B cell (primary cell): ENCODE results near the gene THBD. TPM values are rescaled to one million over a fixed set of nuclear protein-coding genes. Genes with fewer than 3 reads are reported as not detected.

Experiments used
- ATAC-seq: fragments of 200-7000 bp; cut with Tn5 transposase; one replicate; pipeline ENCODE4 v1.10.0; 2021; ENCODE audit warnings: low read depth, mild to moderate bottlenecking, moderate number of reproducible peaks, moderate library complexity
- CTCF ChIA-PET: fragments of 350-600 bp; sonication (Branson Sonifier 250); formaldehyde crosslinking; loops from one replicate; lab custom pipeline; 2021; ENCODE audit warnings: antibody characterized with exemption, inconsistent platforms; lab: Charles Lee
- POLR2A ChIA-PET: fragments of 350-600 bp; sonication (Branson Sonifier 250); formaldehyde crosslinking; loops from one replicate; lab custom pipeline; 2021; ENCODE audit warnings: antibody characterized with exemption; lab: Charles Lee
- DNase-seq: peaks from one replicate; pipeline ENCODE4 v3.0.0; 2013
- H2AFZ ChIP-seq: 2 replicates; pipeline ENCODE4 v1.6.1; 2012; ENCODE audit warnings: mild to moderate bottlenecking, low read depth, low read length; ENCODE audit not compliant: insufficient read depth, poor library complexity, severe bottlenecking
- H3K27ac ChIP-seq, 2 donors: 1 replicate in 1 of 2; 2 replicates in 1 of 2; pipeline ENCODE4 v1.5.1; 2012 to 2013; ENCODE audit warnings: low read length in 2 of 2, mild to moderate bottlenecking in 2 of 2, moderate library complexity in 1 of 2
- H3K27me3 ChIP-seq, 4 experiments: fragments of 200-600 bp in 1 of 4; sonication (generic) in 1 of 4; replicated peaks in 1 of 4; 1 replicate in 2 of 4; 2 replicates in 2 of 4; pipeline versions ENCODE4 v1.6.1 to v1.7.0; 2013 to 2016; ENCODE audit warnings: low read length in 3 of 4, mild to moderate bottlenecking in 2 of 4, mixed read lengths in 1 of 4, moderate library complexity in 1 of 4; ENCODE audit not compliant: insufficient read depth in 4 of 4, control insufficient read depth in 3 of 4; ENCODE audit errors: control extremely low read depth in 1 of 4
- H3K36me3 ChIP-seq, 2 experiments: replicated peaks in 1 of 2; 1 replicate in 1 of 2; 2 replicates in 1 of 2; pipeline versions ENCODE4 v1.6.1 to v1.7.1; 2013; ENCODE audit warnings: low read length in 1 of 2; ENCODE audit not compliant: insufficient read depth in 2 of 2, control insufficient read depth in 1 of 2; ENCODE audit errors: control extremely low read depth in 1 of 2, extremely low read depth in 1 of 2
- H3K4me1 ChIP-seq, 2 donors: fragments of 200-600 bp in 1 of 2; sonication (generic) in 1 of 2; 1 replicate in 1 of 2; 2 replicates in 1 of 2; pipeline versions ENCODE4 v1.5.1 to v1.6.1; 2013 to 2017; ENCODE audit warnings: low read length in 2 of 2; ENCODE audit not compliant: control insufficient read depth in 2 of 2, insufficient read depth in 2 of 2
- H3K4me2 ChIP-seq: replicated peaks from 2 replicates; pipeline ENCODE3; 2012; ENCODE audit warnings: mild to moderate bottlenecking, low read depth, low read length; ENCODE audit not compliant: poor library complexity, severe bottlenecking
- H3K4me3 ChIP-seq, 5 experiments: fragments of 200-600 bp in 1 of 5; sonication (generic) in 1 of 5; 1 replicate in 3 of 5; 2 replicates in 2 of 5; pipeline versions ENCODE4 v1.5.1 to v1.7.0; 2011 to 2016; ENCODE audit warnings: low read length in 4 of 5, mild to moderate bottlenecking in 4 of 5, low read depth in 2 of 5, control low read depth in 1 of 5, moderate library complexity in 1 of 5; ENCODE audit not compliant: insufficient read depth in 1 of 5; ENCODE audit errors: control extremely low read depth in 1 of 5, extremely low read depth in 1 of 5
- H3K79me2 ChIP-seq: fragments of 200-600 bp; sonication (generic); one replicate; pipeline ENCODE4 v1.6.0; 2016; ENCODE audit warnings: low read length; ENCODE audit not compliant: control insufficient read depth, insufficient read depth
- H3K9ac ChIP-seq: fragments of 200-600 bp; sonication (generic); 2 replicates; pipeline ENCODE4 v1.6.1; 2017; ENCODE audit warnings: mild to moderate bottlenecking, low read length, moderate library complexity
- H3K9me3 ChIP-seq, 3 donors: one replicate each; pipeline versions ENCODE4 v1.6.1 to v1.7.1; 2013; ENCODE audit warnings: low read length in 2 of 3; ENCODE audit not compliant: control insufficient read depth in 2 of 3, insufficient read depth in 1 of 3; ENCODE audit errors: control extremely low read depth in 1 of 3
- H4K20me1 ChIP-seq: 2 replicates; pipeline ENCODE4 v1.6.0; 2012; ENCODE audit warnings: mild to moderate bottlenecking, low read length; ENCODE audit not compliant: insufficient read depth, control insufficient read depth, poor library complexity, severe bottlenecking
- H3K27ac Mint-ChIP-seq: one replicate; pipeline ENCODE4 v1.8.0; 2021; ENCODE audit warnings: mixed read lengths
- H3K27me3 Mint-ChIP-seq: one replicate; pipeline ENCODE4 v1.8.0; 2021; ENCODE audit warnings: mixed read lengths
- H3K4me1 Mint-ChIP-seq: one replicate; pipeline ENCODE4 v1.8.0; 2021; ENCODE audit warnings: mixed read lengths
- H3K4me3 Mint-ChIP-seq: one replicate; pipeline ENCODE4 v1.8.0; 2021; ENCODE audit warnings: mixed read lengths
- H3K9me3 Mint-ChIP-seq: one replicate; pipeline ENCODE4 v1.8.0; 2022; ENCODE audit warnings: mixed read lengths; ENCODE audit not compliant: insufficient read depth
- EZH2 ChIP-seq: IDR thresholded peaks from 2 replicates; pipeline ENCODE4 v1.6.1; 2012; ENCODE audit warnings: borderline replicate concordance, low read depth, mild to moderate bottlenecking, moderate library complexity, low read length; ENCODE audit not compliant: insufficient read depth, poor library complexity, severe bottlenecking
- WGBS: methylation state at CpG from one replicate; pipeline ENCODE4 v1.1.5; 2013; ENCODE audit warnings: missing lambda C conversion rate; ENCODE audit not compliant: insufficient coverage; 5-methylcytosine and 5-hydroxymethylcytosine counted together
- intact Hi-C: fragments of 100-400 bp; cut with micrococcal nuclease; formaldehyde crosslinking; loops from one replicate; pipeline ENCODE4 v1.10.0; 2022
- polyA plus RNA-seq: library from polyadenylated mRNA; depleted of rRNA; stranded (reverse); fragments of >200 nt; gene quantifications from 2 replicates; pipeline ENCODE4 v1.2.3, GENCODE V29; 2012
- total RNA-seq, 2 donors: library from RNA; stranded (reverse); fragments of 120-200 nt in 1 of 2; gene quantifications; 1 replicate in 1 of 2; 2 replicates in 1 of 2; pipeline versions ENCODE4 v1.2.3 to v1.2.4, GENCODE V29; 2013 to 2022
- TF ChIP-seq, protein P1 (sequence below): fragments of 200-600 bp; IDR thresholded peaks from one replicate; pipeline ENCODE4 v1.8.0; 2022; ENCODE audit warnings: antibody characterized with exemption, mild to moderate bottlenecking

Gene THBD
- total and polyA plus RNA-seq, 2 donors (not counting 1 experiment from before 2014, with no cell fraction given), result 0.78 TPM; not detected in 1

GRCh38 chr20:23079926-23080325 lies 30.5 kb upstream of the THBD start:
- intact Hi-C loops, result no loop called here
- no peaks in the 10 kb centered on the region for H3K27me3 Mint-ChIP-seq
- no peak overlapping the region for H3K4me3 Mint-ChIP-seq
- ATAC-seq (no peak), DNase-seq (no peak)
- H3K9ac ChIP-seq, result no peak overlapping the region
- H3K4me1 ChIP-seq, result no peaks in the 10 kb centered on the region
- H3K36me3 ChIP-seq, result no peaks in the 10 kb centered on the region
- TF ChIP-seq, protein P1, sequence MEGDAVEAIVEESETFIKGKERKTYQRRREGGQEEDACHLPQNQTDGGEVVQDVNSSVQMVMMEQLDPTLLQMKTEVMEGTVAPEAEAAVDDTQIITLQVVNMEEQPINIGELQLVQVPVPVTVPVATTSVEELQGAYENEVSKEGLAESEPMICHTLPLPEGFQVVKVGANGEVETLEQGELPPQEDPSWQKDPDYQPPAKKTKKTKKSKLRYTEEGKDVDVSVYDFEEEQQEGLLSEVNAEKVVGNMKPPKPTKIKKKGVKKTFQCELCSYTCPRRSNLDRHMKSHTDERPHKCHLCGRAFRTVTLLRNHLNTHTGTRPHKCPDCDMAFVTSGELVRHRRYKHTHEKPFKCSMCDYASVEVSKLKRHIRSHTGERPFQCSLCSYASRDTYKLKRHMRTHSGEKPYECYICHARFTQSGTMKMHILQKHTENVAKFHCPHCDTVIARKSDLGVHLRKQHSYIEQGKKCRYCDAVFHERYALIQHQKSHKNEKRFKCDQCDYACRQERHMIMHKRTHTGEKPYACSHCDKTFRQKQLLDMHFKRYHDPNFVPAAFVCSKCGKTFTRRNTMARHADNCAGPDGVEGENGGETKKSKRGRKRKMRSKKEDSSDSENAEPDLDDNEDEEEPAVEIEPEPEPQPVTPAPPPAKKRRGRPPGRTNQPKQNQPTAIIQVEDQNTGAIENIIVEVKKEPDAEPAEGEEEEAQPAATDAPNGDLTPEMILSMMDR, result no peak
- no peak for TF ChIP-seq EZH2
- CTCF ChIA-PET, result no interaction called here
- no peak overlapping the region for H3K27ac ChIP-seq
- H3K4me1 Mint-ChIP-seq, result no peaks in the 10 kb centered on the region
- H4K20me1 ChIP-seq, result no peaks in the 10 kb centered on the region
- no CpG with 5 or more reads among the region's 2 CpGs for WGBS
- POLR2A ChIA-PET, result no interaction called here
- no peaks in the 10 kb centered on the region for H3K27me3 ChIP-seq
- no peak overlapping the region for H3K27ac Mint-ChIP-seq
- H2AFZ ChIP-seq, result no peak overlapping the region
- H3K79me2 ChIP-seq, result no peaks in the 10 kb centered on the region
- no peaks in the 10 kb centered on the region for H3K9me3 ChIP-seq
- no peaks in the 10 kb centered on the region for H3K9me3 Mint-ChIP-seq
- no peak overlapping the region for H3K4me3 ChIP-seq
- no peak overlapping the region for H3K4me2 ChIP-seq

DNA sequence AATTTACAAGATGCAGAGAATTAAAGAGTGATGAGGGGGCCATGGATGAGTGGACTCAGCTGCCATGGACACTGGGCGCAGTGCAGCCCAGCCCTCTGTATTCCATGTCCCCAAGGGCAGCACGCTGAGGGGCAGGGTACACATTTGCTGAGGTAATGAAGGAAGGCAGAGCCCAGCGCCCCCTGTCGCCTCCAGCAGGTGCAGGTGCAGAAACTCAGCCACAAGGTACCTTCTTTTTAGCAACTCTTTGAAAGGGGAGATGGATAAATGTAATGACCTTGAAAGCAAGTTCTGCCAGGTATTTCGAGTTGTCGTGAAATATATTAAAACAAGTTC lies 29.5 kb upstream of the THBD start:
- no peaks in the 10 kb centered on the region for H3K4me1 ChIP-seq
- H3K36me3 ChIP-seq, result no peaks in the 10 kb centered on the region
- CTCF ChIA-PET, result no interaction called here
- intact Hi-C loops, result no loop called here
- no peaks in the 10 kb centered on the region for H3K4me1 Mint-ChIP-seq
- no peak for ATAC-seq
- H3K27me3 Mint-ChIP-seq, result no peaks in the 10 kb centered on the region
- H2AFZ ChIP-seq, result no peak overlapping the region
- no peak overlapping the region for H3K9ac ChIP-seq
- no peaks in the 10 kb centered on the region for H3K79me2 ChIP-seq
- 78% methylated on average over 4 of the region's 6 CpGs for WGBS
- POLR2A ChIA-PET, result no interaction called here
- no peak overlapping the region for H3K4me3 Mint-ChIP-seq
- H3K9me3 ChIP-seq, result no peaks in the 10 kb centered on the region
- no peak overlapping the region for H3K27ac Mint-ChIP-seq
- TF ChIP-seq, protein P1, result no peak
- no peak for TF ChIP-seq EZH2
- H3K4me3 ChIP-seq, result no peak overlapping the region
- H3K27me3 ChIP-seq, result no peaks in the 10 kb centered on the region
- DNase-seq, result no peak
- H3K27ac ChIP-seq, result no peak overlapping the region
- H3K4me2 ChIP-seq, result no peak overlapping the region
- no peaks in the 10 kb centered on the region for H3K9me3 Mint-ChIP-seq
- no peaks in the 10 kb centered on the region for H4K20me1 ChIP-seq
